EH (cell line): ENCODE measurements around the gene CSF2RB.

Experiments used
- DNase-seq: peaks from one replicate; pipeline ENCODE4 v3.0.0-alpha.2; 2015; ENCODE audit warnings: low read depth

The CSF2RB gene

DNA sequence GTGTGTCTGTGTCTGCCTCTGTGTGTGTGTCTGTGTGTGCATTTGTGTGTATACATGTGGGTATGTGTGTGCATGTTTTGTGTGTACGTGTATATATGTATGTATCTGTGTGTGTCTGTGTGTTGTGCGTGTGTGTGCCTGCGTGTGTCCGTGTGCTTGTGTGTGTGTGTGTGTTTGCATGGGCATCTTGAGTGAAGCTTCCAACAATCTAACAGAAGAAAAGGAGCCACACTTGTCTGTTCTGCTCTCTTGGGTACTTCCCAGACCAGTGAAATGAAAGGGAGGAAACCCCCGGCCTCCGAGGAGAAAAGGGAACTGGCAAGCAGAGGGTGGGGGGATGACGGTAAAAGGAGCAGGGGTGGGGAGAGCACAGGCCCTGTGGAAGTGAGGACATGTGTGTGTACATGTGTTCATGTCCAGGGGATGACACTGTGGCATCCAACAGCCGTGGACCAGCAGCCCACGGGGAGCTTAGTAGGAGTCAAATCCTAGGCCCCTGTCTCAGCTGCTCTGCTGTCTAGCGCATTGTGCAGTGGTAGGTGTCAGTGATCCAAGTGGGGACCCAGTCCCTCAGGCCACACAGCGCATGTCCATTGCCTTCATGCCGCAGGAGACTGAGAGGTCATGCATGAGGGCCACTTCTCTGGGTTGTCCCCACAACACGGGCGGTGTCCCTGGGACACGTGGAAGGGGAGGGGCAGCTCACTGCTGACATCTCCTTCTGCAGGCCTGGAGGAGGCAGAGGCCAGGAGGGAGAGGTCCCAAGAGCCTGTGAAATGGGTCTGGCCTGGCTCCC lies 8.1 kb downstream of the CSF2RB start:
- no peak for DNase-seq

DNA sequence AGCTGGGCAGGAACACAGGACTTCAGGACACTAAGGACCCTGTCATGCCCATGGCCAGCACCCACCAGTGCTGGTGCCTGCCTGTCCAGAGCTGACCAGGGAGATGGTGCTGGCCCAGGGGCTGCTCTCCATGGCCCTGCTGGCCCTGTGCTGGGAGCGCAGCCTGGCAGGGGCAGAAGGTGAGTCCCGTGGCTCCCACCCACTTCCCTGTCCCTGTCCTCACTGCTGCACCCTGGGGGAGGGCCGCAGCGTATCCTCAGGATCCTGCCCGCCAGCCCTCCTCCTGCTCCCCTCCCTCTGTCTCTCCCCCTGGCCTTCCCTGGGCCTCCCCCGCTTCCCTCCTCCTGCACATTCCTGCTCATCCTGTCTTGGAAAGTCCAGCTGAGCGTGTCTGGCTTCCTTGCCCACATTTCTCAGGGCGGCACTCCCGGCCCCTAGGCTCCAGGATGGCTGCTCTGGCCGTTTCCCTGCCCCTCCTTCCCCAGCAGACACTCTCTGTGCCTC lies 8.7 kb downstream of the CSF2RB start:
- no peak for DNase-seq

DNA sequence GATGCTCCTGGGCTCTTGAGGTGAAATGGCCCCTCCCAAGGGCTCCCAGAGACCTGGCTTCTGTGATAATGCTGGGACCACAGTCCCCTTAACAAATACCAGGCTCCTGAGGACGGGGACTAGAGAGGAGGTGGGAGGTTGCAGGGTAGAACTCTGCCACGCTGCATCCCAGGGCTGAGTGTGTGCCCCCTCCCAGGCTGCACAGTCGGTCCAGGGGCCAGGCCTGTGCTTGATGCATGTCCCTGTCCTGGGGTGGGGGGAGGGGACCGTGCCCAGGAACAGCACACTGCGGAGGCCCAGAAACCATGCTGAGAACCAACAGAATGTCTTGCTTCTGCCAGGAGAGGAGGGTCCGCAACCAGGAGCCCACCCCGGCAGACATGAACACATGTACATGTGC lies 9.3 kb downstream of the CSF2RB start:
- DNase-seq: no peak

DNA sequence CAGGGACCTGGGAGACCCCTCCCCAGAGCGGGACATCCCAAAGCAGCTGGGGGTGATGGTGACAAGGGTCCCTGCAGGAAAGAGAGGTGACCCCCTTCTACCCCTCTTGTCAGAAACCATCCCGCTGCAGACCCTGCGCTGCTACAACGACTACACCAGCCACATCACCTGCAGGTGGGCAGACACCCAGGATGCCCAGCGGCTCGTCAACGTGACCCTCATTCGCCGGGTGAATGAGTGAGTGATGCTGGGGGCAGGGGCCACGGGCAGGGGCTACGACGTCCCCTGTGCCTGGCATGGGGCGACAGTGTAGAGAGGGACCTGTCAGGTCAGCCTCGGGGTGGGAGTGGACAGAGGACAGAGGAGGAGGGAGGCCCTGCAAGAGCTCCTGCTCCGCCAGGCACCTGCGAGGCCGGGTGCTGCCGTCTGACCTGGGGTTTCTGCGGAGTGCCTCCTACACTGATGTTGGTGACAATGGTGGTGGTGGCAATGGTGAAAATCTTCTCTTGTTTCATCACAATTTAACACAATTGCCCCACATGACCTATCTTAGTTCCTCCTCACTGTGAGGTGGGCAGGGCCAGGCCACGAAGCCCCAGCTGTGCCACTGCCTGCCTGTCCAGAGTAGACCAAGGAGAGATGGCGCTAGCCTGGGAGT lies 9.8 kb downstream of the CSF2RB start:
- no peak for DNase-seq

DNA sequence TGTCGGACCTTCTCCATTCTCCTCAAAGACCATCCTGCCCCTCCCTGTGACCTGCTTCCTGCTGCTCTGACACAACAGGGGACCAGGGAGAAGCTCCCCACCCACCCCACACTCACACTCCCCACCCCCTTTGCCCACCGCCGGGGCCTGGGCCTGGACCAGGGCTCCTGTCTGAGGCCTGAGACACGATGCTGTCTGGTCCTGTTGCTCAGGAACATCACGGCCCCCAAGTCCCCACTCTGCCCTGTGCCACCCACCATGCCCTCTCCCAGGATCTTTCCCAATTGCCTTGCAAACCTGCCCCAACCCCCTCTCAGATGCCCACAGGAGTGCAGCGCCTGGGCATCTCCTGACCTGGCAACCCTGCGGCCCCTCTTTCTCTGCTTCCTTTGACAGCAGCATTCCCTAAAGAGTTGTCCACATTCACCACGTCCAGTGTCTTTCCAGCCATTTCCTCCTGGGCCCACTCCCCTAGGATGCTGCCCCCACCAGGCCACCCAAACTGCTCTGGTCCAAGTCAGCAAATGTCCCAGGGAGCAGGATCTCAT lies 10.8 kb downstream of the CSF2RB start:
- DNase-seq: no peak

DNA sequence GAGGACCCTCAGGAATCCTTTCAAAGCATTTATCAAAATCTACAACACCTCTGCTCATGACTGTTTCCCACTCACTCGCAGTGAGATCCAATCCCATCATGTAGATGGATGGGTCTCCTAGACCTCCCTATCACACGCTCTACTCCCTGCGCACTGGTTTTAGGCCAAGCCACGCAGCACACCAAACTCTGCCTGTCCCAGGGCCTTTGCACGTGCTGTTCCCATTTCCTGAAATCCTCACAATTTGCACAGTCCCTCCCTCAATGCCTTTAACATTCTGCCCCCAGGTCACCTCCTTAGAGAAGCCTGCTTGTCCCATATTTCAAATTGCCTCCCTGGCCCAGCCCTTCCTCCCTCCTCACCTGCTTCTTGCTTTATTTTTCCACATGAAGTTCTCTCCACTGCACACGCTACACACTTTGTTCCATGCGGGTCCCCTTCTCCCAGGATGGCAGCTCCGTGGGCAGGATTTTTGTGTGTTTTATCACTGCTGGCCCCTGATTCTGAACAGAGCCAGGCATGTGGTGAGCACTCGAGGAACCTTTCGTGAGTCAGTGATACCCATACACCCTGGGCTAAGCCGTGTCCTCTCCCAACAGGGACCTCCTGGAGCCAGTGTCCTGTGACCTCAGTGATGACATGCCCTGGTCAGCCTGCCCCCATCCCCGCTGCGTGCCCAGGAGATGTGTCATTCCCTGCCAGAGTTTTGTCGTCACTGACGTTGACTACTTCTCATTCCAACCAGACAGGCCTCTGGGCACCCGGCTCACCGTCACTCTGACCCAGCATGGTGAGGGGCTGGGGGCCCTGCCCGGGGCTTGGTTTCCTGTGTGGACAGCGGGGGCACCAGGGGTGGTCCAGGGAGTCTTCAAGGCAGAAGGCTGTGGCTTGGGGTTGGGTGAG lies 12.2 kb downstream of the CSF2RB start:
- DNase-seq: peak; percentile 36

DNA sequence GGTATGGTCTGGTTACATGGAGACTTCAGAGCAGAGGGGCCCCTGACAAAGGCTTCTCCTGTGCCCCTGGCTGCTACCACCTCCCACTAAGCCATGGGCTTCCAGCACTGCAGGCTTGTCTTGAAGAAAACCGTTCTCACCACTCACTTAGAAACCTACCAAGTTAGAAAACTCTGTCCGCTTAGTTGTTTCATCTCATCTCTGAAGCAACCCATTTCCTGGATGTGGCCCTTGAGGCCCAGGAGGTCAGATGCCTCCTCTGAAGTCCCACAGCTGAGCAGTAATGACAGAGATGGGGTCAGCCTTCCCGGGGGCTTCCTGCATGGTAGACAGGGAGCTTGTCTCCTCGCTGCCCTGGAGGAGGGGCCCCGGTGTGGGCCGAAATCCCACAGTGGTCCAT lies 12.9 kb downstream of the CSF2RB start:
- DNase-seq: no peak

DNA sequence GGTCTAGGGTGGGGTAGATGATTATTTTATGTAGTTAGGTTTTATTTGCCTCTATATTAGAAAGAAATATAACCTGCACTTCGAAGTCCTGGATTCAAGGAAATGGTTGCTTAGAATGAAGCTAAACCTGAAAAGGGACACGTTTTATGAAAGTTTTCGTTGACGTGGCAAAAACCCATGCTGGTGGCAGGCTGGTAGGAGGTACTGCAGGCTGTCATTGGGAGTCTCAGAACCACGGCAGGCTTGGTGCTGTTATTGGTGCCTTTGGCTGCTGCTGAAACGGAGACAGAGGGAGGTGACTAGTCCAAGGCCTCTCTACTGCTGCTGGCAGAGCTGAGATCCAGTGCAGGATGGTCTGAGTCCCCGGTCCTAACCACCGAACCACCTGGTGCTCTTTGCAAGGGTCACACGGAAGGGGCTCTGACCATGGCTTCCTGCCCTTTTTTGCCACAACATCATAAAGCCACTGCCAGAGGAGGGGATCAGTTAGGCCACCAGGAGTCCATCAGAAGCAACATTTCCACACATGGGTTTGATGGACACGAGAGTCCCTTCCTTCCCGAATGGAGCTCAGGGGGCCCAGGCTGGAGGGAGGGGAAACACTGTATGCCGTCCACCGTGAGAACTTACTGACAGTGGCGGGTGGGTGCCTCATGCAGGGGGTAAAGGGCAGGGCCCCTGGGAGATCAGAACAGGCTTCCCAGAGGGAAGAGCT lies 13.4 kb downstream of the CSF2RB start:
- DNase-seq: no peak

DNA sequence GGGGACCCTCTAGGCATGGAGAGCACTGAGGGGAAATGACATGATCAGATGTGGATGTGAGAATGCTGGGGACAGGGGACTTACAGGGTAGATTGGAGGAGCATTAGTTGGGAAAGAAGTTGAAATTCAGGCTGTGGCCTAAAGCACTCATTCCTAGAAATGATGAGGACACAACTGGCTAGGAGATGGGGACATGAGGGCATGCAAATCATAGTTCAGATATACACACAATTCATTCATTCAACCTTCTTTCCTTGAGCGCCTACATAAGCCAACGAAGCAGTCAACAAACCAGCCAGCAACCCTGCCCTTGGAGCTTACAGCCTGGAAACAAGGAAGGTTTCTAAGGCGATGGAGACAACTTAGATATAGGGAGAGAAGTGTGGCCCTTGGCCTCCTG lies 14.2 kb downstream of the CSF2RB start:
- no peak for DNase-seq

DNA sequence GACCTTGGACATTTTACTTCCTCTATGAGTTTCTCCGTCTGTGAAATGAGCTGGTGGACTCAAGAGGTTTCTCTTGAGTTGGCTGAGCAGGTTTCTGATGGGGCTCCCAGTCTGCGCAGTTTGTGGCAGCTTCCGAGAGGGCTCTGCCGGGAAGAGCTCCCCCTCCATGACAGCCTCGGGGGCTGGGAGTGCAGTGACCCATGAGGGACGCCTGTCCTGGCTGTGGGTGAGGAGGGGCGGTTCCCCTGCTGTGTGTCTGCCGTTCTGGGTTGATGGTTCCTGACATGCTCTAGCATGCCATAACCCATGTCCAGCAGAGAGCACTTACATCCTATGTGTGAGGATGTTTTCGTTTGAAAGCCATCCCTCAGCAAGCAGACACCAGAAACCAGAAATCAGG lies 14.8 kb downstream of the CSF2RB start:
- no peak for DNase-seq

DNA sequence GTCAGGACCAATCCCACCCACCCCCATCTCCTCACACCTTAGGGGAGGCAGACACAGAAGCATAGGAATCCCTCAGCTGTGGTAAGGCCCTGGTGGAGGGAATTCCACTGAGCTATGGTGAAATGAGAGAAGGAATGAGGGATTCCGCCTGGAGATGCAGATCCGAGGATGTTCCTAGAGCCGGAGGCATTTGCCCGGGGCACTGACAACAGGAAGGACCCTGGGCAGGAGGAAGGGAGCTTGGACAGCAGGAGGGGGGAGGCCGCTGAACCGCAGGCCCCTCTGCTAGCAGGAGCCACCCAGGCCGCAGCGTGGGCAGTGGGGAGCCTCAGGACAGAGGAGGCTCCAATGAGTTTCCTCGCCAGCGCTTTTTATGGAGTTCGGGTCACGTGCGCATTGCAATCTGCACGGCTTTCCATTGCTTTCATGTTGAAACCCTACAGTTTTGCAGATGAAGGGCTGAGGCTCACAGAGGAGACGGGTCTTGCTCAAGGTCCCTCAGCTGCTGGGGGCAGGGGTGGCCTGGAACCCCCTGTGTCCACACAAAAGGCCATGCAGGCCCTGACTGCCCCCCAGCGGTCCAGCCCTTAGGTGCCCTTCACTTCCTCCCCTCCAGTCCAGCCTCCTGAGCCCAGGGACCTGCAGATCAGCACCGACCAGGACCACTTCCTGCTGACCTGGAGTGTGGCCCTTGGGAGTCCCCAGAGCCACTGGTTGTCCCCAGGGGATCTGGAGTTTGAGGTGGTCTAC lies 15.5 kb downstream of the CSF2RB start:
- DNase-seq: no peak

DNA sequence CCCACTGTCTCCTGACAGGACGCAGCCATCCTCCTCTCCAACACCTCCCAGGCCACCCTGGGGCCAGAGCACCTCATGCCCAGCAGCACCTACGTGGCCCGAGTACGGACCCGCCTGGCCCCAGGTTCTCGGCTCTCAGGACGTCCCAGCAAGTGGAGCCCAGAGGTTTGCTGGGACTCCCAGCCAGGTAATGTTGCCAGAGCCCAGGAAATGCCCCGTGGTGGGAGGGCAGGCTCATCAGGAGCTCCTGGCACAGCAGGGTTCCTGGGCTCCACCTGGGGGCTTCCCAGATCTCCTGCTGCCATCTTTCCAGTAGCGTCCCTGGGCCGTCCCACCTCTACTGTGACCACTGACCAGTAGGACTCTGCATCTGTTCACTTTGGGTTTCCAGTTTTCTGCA lies 16.2 kb downstream of the CSF2RB start:
- no peak for DNase-seq

DNA sequence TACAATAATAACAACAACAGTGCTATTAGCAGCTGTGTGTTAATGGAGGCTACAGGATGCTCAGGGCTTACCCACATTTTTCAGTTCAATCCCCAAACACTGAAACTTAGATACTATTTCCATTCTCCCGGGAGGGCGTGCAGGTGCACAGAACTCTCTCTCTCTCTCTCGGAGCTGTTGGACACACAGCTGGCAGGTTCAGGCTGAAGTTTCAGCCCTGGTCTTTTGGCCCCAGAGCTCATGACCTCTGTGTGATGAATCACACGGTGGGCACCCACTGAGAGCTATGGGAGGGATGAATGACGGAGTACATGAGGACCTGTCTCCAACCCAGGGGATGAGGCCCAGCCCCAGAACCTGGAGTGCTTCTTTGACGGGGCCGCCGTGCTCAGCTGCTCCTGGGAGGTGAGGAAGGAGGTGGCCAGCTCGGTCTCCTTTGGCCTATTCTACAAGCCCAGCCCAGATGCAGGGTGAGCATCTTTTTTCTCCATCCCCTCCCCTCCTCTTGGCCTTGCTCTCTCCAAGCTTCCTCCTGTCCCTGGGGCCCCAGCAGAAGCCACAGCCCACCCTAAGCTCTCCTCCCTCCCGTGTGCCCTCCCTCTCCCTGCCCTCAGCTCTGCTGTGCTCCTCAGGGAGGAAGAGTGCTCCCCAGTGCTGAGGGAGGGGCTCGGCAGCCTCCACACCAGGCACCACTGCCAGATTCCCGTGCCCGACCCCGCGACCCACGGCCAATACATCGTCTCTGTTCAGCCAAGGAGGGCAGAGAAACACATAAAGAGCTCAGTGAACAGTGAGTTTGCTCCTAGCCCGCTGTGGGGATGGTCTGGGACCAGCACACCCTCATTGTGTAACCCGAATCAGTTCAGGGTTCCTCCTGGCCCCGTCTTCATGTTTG lies 16.9 kb downstream of the CSF2RB start:
- DNase-seq: no peak

DNA sequence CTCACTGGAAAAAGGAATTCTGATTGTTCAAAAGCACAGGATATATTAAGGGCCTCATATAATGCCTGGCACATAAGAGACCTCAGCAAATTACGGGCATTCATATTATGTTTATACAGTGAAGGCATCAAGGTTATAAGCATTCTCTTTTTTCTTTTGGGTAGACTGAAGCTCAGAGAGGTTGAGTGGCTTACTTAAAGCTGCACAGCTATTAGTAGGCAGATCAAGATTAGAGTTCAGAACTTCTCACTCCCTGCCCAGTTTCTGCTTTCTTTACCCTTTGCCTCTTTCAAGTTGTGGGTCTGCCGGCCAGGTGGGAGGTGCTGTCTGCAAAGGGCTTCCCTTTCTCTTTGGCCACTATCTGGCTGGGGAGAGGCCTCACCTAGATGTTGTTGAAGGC lies 18.0 kb downstream of the CSF2RB start:
- no peak for DNase-seq

DNA sequence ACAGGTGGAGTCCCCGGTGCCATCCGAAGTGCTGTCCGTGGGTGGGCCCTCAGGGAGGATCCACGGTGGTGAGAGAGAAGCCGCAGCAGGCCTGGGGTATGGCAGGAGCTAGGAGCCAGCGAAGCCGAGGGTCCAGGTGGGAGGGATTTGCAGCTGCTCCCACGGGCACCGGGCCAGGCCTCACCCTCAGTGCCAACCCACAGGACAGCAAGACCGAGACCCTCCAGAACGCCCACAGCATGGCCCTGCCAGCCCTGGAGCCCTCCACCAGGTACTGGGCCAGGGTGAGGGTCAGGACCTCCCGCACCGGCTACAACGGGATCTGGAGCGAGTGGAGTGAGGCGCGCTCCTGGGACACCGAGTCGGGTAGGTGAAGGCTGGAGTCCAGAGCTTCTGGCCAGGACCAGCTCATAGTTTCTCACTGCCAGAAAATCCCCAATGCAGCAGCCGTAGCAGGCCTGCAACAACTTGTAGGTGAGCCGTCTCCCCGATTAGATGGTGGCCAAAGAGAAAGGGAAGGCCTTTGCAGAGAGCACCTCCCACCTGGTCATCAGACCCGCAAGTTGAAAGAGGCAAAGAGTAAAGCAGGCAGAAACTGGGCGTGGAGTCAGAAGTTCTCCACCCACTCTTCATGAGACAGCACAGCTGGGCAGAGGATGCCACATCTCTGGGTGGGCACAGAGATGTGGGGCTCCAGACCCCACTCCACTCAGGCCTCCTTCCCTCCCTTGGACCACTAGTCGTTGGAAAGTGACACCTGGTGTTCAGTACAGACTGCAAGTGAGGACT lies 20.4 kb downstream of the CSF2RB start:
- DNase-seq: no peak

DNA sequence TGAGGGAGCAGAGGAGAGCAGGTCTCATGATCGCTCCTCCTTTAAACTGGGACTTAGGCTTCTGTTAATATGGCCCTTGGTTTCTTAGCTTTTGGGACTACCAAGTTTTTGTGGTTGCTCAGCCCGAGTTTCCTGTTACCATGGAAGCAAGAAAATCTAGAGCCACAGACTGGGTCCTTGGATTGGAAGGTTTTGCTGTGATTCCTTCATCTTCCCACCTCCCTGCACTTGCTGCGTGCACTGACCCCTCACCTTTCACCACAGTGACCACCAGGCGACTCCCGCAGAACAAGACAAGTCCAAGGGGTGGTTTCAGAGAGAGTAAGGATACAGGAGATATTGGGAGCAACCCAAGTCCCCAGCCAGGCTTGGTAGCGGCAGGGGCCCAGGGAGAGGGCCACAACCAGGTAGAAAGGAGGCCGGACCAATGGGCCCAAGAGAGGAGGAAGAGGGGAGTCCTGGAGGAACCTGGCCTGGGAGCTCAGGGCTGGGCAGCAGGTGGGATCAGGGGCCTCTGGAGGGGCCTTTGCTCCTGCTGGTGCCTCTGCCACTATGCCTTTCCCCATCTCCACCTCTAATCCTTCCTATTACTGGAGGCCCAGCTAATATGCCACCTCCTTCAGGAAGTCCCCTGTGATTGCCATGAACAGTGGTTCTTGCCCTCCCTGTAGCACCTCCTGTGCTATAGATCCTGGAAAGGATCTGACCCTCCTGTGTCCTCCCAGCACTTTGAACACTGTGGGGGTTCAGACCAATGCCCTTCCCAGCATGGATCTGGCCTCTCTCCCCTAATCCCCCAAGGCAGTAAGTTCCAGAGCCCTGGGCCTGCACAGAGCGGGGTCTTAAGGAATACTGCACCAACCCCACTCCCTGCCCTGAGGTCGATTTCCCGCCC lies 21.2 kb downstream of the CSF2RB start:
- no peak for DNase-seq

DNA sequence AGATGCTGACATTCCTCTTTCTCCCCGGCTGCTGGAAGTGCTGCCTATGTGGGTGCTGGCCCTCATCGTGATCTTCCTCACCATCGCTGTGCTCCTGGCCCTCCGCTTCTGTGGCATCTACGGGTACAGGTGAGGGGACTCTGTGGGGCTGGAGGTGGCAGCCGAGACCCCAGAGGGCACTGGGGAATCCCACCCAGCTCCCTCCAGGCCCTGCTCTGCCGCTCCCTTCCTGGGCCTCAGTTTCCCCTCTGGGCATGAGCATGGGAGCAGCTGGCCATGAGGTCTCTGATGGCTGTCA lies 21.8 kb downstream of the CSF2RB start:
- DNase-seq: no peak

DNA sequence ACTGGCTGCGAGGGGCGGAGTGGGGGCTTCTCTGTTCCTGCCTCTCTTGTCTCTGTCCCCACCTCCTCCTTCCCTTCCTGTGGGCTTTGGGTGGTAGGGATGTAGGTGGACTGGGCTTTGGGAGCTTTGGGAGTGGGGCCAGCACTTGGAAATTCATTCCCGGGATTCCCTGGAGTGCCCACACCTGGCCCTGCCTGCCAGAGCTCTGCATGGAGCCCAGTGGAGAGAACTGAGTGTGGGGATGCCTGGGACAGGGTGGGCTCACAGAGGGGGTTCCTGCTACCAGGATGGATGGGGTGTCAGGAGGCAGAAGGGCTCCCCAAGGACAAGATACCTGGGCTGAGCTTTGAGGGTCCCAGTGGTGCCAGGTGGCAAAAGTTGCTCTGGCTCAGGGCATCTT lies 22.3 kb downstream of the CSF2RB start:
- DNase-seq: no peak
